ENCODE data around the gene LIG1.

LIG1 gene

GRCh38 chr19:48122421-48122820 is 47.7 kb downstream of the LIG1 start:
- no peak for TF ChIP-seq REST (IDR thresholded peaks at IDR 0.05; ENCODE audit: insufficient read depth in 1 of 2, low read depth in 2 of 2, low read length in 2 of 2)
- TF ChIP-seq SIN3A (IDR thresholded peaks at IDR 0.05; ENCODE audit: borderline replicate concordance, insufficient read depth, low read length), result no peak
- TF ChIP-seq FOXP2 (optimal IDR thresholded peaks at IDR 0.05; ENCODE audit: borderline replicate concordance, extremely low read depth, extremely low read length, insufficient read depth), result no peak
- TF ChIP-seq TAF1 (IDR thresholded peaks at IDR 0.05; ENCODE audit: borderline replicate concordance, insufficient read depth, low read length), result no peak
- no peak for TF ChIP-seq POLR2AphosphoS5 (IDR thresholded peaks at IDR 0.05; ENCODE audit: low read depth, low read length)

- TF ChIP-seq SIN3A (IDR thresholded peaks at IDR 0.05; ENCODE audit: borderline replicate concordance, insufficient read depth, low read length) (no peak), REST (IDR thresholded peaks at IDR 0.05; ENCODE audit: insufficient read depth in 1 of 2, low read depth in 2 of 2, low read length in 2 of 2) (peak in 1 of 2 experiments; percentile 67; a peak in 1 of 4 replicates), POLR2AphosphoS5 (IDR thresholded peaks at IDR 0.05; ENCODE audit: low read depth, low read length) (no peak), TAF1 (IDR thresholded peaks at IDR 0.05; ENCODE audit: borderline replicate concordance, insufficient read depth, low read length) (no peak), FOXP2 (optimal IDR thresholded peaks at IDR 0.05; ENCODE audit: borderline replicate concordance, extremely low read depth, extremely low read length, insufficient read depth) (peak; percentile 99)
Observed at GRCh38 chr19:48121909-48122371, 48.2 kb downstream of the LIG1 start.

GRCh38 chr19:48121066-48121465 is 49.1 kb downstream of the LIG1 start:
- no peak for TF ChIP-seq TAF1 (IDR thresholded peaks at IDR 0.05; ENCODE audit: borderline replicate concordance, insufficient read depth, low read length)
- no peak for TF ChIP-seq POLR2AphosphoS5 (IDR thresholded peaks at IDR 0.05; ENCODE audit: low read depth, low read length)
- TF ChIP-seq FOXP2 (optimal IDR thresholded peaks at IDR 0.05; ENCODE audit: borderline replicate concordance, extremely low read depth, extremely low read length, insufficient read depth), result no peak
- TF ChIP-seq SIN3A (IDR thresholded peaks at IDR 0.05; ENCODE audit: borderline replicate concordance, insufficient read depth, low read length), result no peak
- TF ChIP-seq REST (IDR thresholded peaks at IDR 0.05; ENCODE audit: insufficient read depth in 1 of 2, low read depth in 2 of 2, low read length in 2 of 2), result no peak

- TF ChIP-seq POLR2AphosphoS5 (IDR thresholded peaks at IDR 0.05; ENCODE audit: low read depth, low read length) (no peak), REST (IDR thresholded peaks at IDR 0.05; ENCODE audit: insufficient read depth in 1 of 2, low read depth in 2 of 2, low read length in 2 of 2) (no peak), SIN3A (IDR thresholded peaks at IDR 0.05; ENCODE audit: borderline replicate concordance, insufficient read depth, low read length) (no peak), TAF1 (IDR thresholded peaks at IDR 0.05; ENCODE audit: borderline replicate concordance, insufficient read depth, low read length) (no peak), FOXP2 (optimal IDR thresholded peaks at IDR 0.05; ENCODE audit: borderline replicate concordance, extremely low read depth, extremely low read length, insufficient read depth) (no peak)
Observed at GRCh38 chr19:48120505-48120904, 49.6 kb downstream of the LIG1 start.

- no peak for TF ChIP-seq FOXP2 (optimal IDR thresholded peaks at IDR 0.05; ENCODE audit: borderline replicate concordance, extremely low read depth, extremely low read length, insufficient read depth)
- no peak for TF ChIP-seq POLR2AphosphoS5 (IDR thresholded peaks at IDR 0.05; ENCODE audit: low read depth, low read length)
- TF ChIP-seq TAF1 (IDR thresholded peaks at IDR 0.05; ENCODE audit: borderline replicate concordance, insufficient read depth, low read length), result no peak
- no peak for TF ChIP-seq REST (IDR thresholded peaks at IDR 0.05; ENCODE audit: insufficient read depth in 1 of 2, low read depth in 2 of 2, low read length in 2 of 2)
- TF ChIP-seq SIN3A (IDR thresholded peaks at IDR 0.05; ENCODE audit: borderline replicate concordance, insufficient read depth, low read length), result no peak
Observed at GRCh38 chr19:48118131-48118517, 52.0 kb downstream of the LIG1 start.

All from PFSK-1 (cell line).